Astrocyte of the cerebellum (primary cell): ENCODE measurements around the gene NOVA2.

Experiments
- DNase-seq: peaks from one replicate; pipeline ENCODE4 v3.0.0-alpha.2; 2011; ENCODE audit warnings: low read depth
- H3K4me3 ChIP-seq: 2 replicates; pipeline ENCODE4 v1.5.1; 2011; ENCODE audit warnings: mild to moderate bottlenecking, low read depth, low read length, moderate library complexity
- CTCF ChIP-seq: IDR thresholded peaks from 2 replicates; pipeline ENCODE4 v1.5.1; 2012; ENCODE audit warnings: low read length, low read depth, moderate library complexity, mild to moderate bottlenecking; ENCODE audit errors: missing control alignments
- in situ Hi-C: cut with HindIII; loops from 2 replicates; pipeline ENCODE4 v1.10.0; 2017; ENCODE audit warnings: low sequenced_read_pairs

The NOVA2 gene

GRCh38 chr19:45999653-46000121 is 26.0 kb upstream of the NOVA2 start:
- no peak overlapping the region for H3K4me3 ChIP-seq
- no peak for DNase-seq
- in situ Hi-C loops: loop anchor here (10.0 kb wide), 1 partner anchor 75 kb away; no protein-coding TSS in a partner anchor
- no peak for TF ChIP-seq CTCF

- in situ Hi-C loops: no loop called here
- DNase-seq: no peak
- no peak for TF ChIP-seq CTCF
- H3K4me3 ChIP-seq: no peak overlapping the region
These were observed 25.2 kb upstream of the NOVA2 start for GRCh38 chr19:45998834-45999233.

- DNase-seq: no peak
- in situ Hi-C loops: no loop called here
- no peak for TF ChIP-seq CTCF
- H3K4me3 ChIP-seq: no peak overlapping the region
These were observed 23.3 kb upstream of the NOVA2 start for GRCh38 chr19:45996933-45997332.

GRCh38 chr19:45995715-45996385 is 22.2 kb upstream of the NOVA2 start:
- TF ChIP-seq CTCF: no peak
- peak overlapping the region; percentile 89 for H3K4me3 ChIP-seq
- in situ Hi-C loops: no loop called here
- no peak for DNase-seq

GRCh38 chr19:45994998-45995714 is 21.5 kb upstream of the NOVA2 start, which contains the start of gene CCDC61:
TSS of gene CCDC61 (plus strand) at chr19:45995467. CDS start at chr19:46003019, 7,552 bp downstream.
- peak within 1 kb of the TSS; percentile 89 for H3K4me3 ChIP-seq
- in situ Hi-C loops: no loop called here
- TF ChIP-seq CTCF: no peak
- peak; percentile 99 for DNase-seq

GRCh38 chr19:45994456-45994997 is 20.9 kb upstream of the NOVA2 start:
- TF ChIP-seq CTCF: no peak
- peak overlapping the region; percentile 89 for H3K4me3 ChIP-seq
- no peak for DNase-seq
- in situ Hi-C loops: no loop called here
